ENCODE results near the gene MRPS22.

MRPS22 gene

GRCh38 chr3:139340784-139341183 is 3.0 kb upstream of the MRPS22 start:
- H3K27ac ChIP-seq (ENCODE audit: low read length, poor library complexity, severe bottlenecking) = no peak overlapping the region
- no peaks in the 10 kb centered on the region for H3K79me1 ChIP-seq (replicated peaks; ENCODE audit: low read length, poor library complexity, severe bottlenecking)
- no peak overlapping the region for H3K4ac ChIP-seq (ENCODE audit: low read depth in 1 of 2, low read length in 2 of 2)
- no peak overlapping the region for H3K4me3 ChIP-seq (ENCODE audit: insufficient read depth in 1 of 2, low read depth in 1 of 2, low read length in 2 of 2)
- H3K14ac ChIP-seq (ENCODE audit: low read length in 2 of 2) = no peak overlapping the region
- peaks cover 2% of the 10 kb centered on the region for H3K4me1 ChIP-seq (ENCODE audit: control insufficient read depth, insufficient read depth, low read depth, low read length)
- H4K8ac ChIP-seq (ENCODE audit: low read length) = no peak overlapping the region
- no peaks in the 10 kb centered on the region for H3K36me3 ChIP-seq (ENCODE audit: control insufficient read depth in 1 of 2, insufficient read depth in 2 of 2, low read depth in 1 of 2, low read length in 2 of 2)
- no peak overlapping the region for H2BK12ac ChIP-seq (ENCODE audit: low read length in 2 of 2)
- H3K23ac ChIP-seq (ENCODE audit: low read length in 2 of 2) = no peak overlapping the region
- no peak overlapping the region for H2BK15ac ChIP-seq (ENCODE audit: low read depth, poor library complexity, severe bottlenecking)
- H3K27me3 ChIP-seq (ENCODE audit: control insufficient read depth in 1 of 2, insufficient read depth in 1 of 2, low read length in 2 of 2) = peaks cover 11 to 34% of the 10 kb centered on the region in 2 experiments
- no peak overlapping the region for H3K9ac ChIP-seq (ENCODE audit: low read length)
- H3K9me3 ChIP-seq (ENCODE audit: control insufficient read depth, low read length) = no peaks in the 10 kb centered on the region
- H2BK5ac ChIP-seq (ENCODE audit: low read depth, low read length, poor library complexity, severe bottlenecking) = no peak overlapping the region
- H2AFZ ChIP-seq (ENCODE audit: low read depth, low read length) = no peak overlapping the region
- DNase-seq = no peak
- no peak overlapping the region for H4K91ac ChIP-seq (ENCODE audit: low read length)
- H2BK120ac ChIP-seq (ENCODE audit: low read depth, low read length) = no peak overlapping the region
- H3K4me2 ChIP-seq (ENCODE audit: low read length, poor library complexity, severe bottlenecking) = no peak overlapping the region
- no peak overlapping the region for H3K18ac ChIP-seq (ENCODE audit: low read depth in 1 of 2, low read length in 2 of 2)
- H2AK5ac ChIP-seq (ENCODE audit: low read length, severe bottlenecking) = no peak overlapping the region

- Histone ChIP-seq H3K4ac (ENCODE audit: low read depth in 1 of 2, low read length in 2 of 2) (no peak overlapping the region), H3K14ac (ENCODE audit: low read length in 2 of 2) (no peak overlapping the region), H3K18ac (ENCODE audit: low read depth in 1 of 2, low read length in 2 of 2) (no peak overlapping the region), H3K27me3 (ENCODE audit: control insufficient read depth in 1 of 2, insufficient read depth in 1 of 2, low read length in 2 of 2) (peaks cover 9 to 34% of the 10 kb centered on the region in 2 experiments), H3K23ac (ENCODE audit: low read length in 2 of 2) (no peak overlapping the region), H2BK12ac (ENCODE audit: low read length in 2 of 2) (no peak overlapping the region), H2AFZ (ENCODE audit: low read depth, low read length) (no peak overlapping the region), H2BK120ac (ENCODE audit: low read depth, low read length) (no peak overlapping the region), H3K4me3 (ENCODE audit: insufficient read depth in 1 of 2, low read depth in 1 of 2, low read length in 2 of 2) (no peak overlapping the region), H3K79me1 (replicated peaks; ENCODE audit: low read length, poor library complexity, severe bottlenecking) (peaks cover 1% of the 10 kb centered on the region), H3K4me1 (ENCODE audit: control insufficient read depth, insufficient read depth, low read depth, low read length) (peaks cover 2% of the 10 kb centered on the region), H2BK5ac (ENCODE audit: low read depth, low read length, poor library complexity, severe bottlenecking) (no peak overlapping the region), H3K4me2 (ENCODE audit: low read length, poor library complexity, severe bottlenecking) (no peak overlapping the region), H3K9ac (ENCODE audit: low read length) (no peak overlapping the region), H4K91ac (ENCODE audit: low read length) (no peak overlapping the region), H3K27ac (ENCODE audit: low read length, poor library complexity, severe bottlenecking) (no peak overlapping the region), H3K9me3 (ENCODE audit: control insufficient read depth, low read length) (no peaks in the 10 kb centered on the region), H4K8ac (ENCODE audit: low read length) (no peak overlapping the region), H2AK5ac (ENCODE audit: low read length, severe bottlenecking) (no peak overlapping the region), H2BK15ac (ENCODE audit: low read depth, poor library complexity, severe bottlenecking) (no peak overlapping the region), H3K36me3 (ENCODE audit: control insufficient read depth in 1 of 2, insufficient read depth in 2 of 2, low read depth in 1 of 2, low read length in 2 of 2) (peaks cover 1 to 8% of the 10 kb centered on the region in 2 experiments)
- DNase-seq = no peak
These were observed 1.8 kb upstream of the MRPS22 start for GRCh38 chr3:139342054-139342453.

- no peak overlapping the region for H2BK5ac ChIP-seq (ENCODE audit: low read depth, low read length, poor library complexity, severe bottlenecking)
- H3K79me1 ChIP-seq (replicated peaks; ENCODE audit: low read length, poor library complexity, severe bottlenecking) = peaks cover 14% of the 10 kb centered on the region
- H3K4me3 ChIP-seq (ENCODE audit: insufficient read depth in 1 of 2, low read depth in 1 of 2, low read length in 2 of 2) = no peak overlapping the region
- no peak overlapping the region for H3K27ac ChIP-seq (ENCODE audit: low read length, poor library complexity, severe bottlenecking)
- no peak overlapping the region for H2BK120ac ChIP-seq (ENCODE audit: low read depth, low read length)
- no peak overlapping the region for H3K23ac ChIP-seq (ENCODE audit: low read length in 2 of 2)
- H3K4ac ChIP-seq (ENCODE audit: low read depth in 1 of 2, low read length in 2 of 2) = no peak overlapping the region
- WGBS = 90% methylated on average over 1 of the region's 2 CpGs
- H3K9ac ChIP-seq (ENCODE audit: low read length) = no peak overlapping the region
- H4K8ac ChIP-seq (ENCODE audit: low read length) = no peak overlapping the region
- no peak overlapping the region for H2AK5ac ChIP-seq (ENCODE audit: low read length, severe bottlenecking)
- no peak overlapping the region for H4K91ac ChIP-seq (ENCODE audit: low read length)
- peaks cover 2% of the 10 kb centered on the region for H3K4me1 ChIP-seq (ENCODE audit: control insufficient read depth, insufficient read depth, low read depth, low read length)
- H2AFZ ChIP-seq (ENCODE audit: low read depth, low read length) = no peak overlapping the region
- no peak for DNase-seq
- H2BK12ac ChIP-seq (ENCODE audit: low read length in 2 of 2) = no peak overlapping the region
- H3K9me3 ChIP-seq (ENCODE audit: control insufficient read depth, low read length) = no peaks in the 10 kb centered on the region
- H2BK15ac ChIP-seq (ENCODE audit: low read depth, poor library complexity, severe bottlenecking) = no peak overlapping the region
- H3K4me2 ChIP-seq (ENCODE audit: low read length, poor library complexity, severe bottlenecking) = no peak overlapping the region
- H3K18ac ChIP-seq (ENCODE audit: low read depth in 1 of 2, low read length in 2 of 2) = no peak overlapping the region
- peaks cover 0 to 1% of the 10 kb centered on the region in 2 experiments for H3K27me3 ChIP-seq (ENCODE audit: control insufficient read depth in 1 of 2, insufficient read depth in 1 of 2, low read length in 2 of 2)
- no peak overlapping the region for H3K14ac ChIP-seq (ENCODE audit: low read length in 2 of 2)
- peaks cover 10 to 54% of the 10 kb centered on the region in 2 experiments for H3K36me3 ChIP-seq (ENCODE audit: control insufficient read depth in 1 of 2, insufficient read depth in 2 of 2, low read depth in 1 of 2, low read length in 2 of 2)
These were observed 3.0 kb downstream of the MRPS22 start for GRCh38 chr3:139346771-139347170.

- Histone ChIP-seq H3K9ac (ENCODE audit: low read length) (peak overlapping the region; percentile 52), H4K91ac (ENCODE audit: low read length) (no peak overlapping the region), H4K8ac (ENCODE audit: low read length) (no peak overlapping the region), H3K9me3 (ENCODE audit: control insufficient read depth, low read length) (no peaks in the 10 kb centered on the region), H3K4ac (ENCODE audit: low read depth in 1 of 2, low read length in 2 of 2) (no peak overlapping the region), H3K4me1 (ENCODE audit: control insufficient read depth, insufficient read depth, low read depth, low read length) (no peaks in the 10 kb centered on the region), H3K4me3 (ENCODE audit: insufficient read depth in 1 of 2, low read depth in 1 of 2, low read length in 2 of 2) (no peak overlapping the region), H3K27ac (ENCODE audit: low read length, poor library complexity, severe bottlenecking) (no peak overlapping the region), H3K36me3 (ENCODE audit: control insufficient read depth in 1 of 2, insufficient read depth in 2 of 2, low read depth in 1 of 2, low read length in 2 of 2) (peaks cover 26 to 99% of the 10 kb centered on the region in 2 experiments), H3K14ac (ENCODE audit: low read length in 2 of 2) (no peak overlapping the region), H3K27me3 (ENCODE audit: control insufficient read depth in 1 of 2, insufficient read depth in 1 of 2, low read length in 2 of 2) (no peaks in the 10 kb centered on the region), H2BK5ac (ENCODE audit: low read depth, low read length, poor library complexity, severe bottlenecking) (no peak overlapping the region), H2BK12ac (ENCODE audit: low read length in 2 of 2) (no peak overlapping the region), H3K18ac (ENCODE audit: low read depth in 1 of 2, low read length in 2 of 2) (no peak overlapping the region), H3K79me1 (replicated peaks; ENCODE audit: low read length, poor library complexity, severe bottlenecking) (peaks cover 15% of the 10 kb centered on the region), H2BK15ac (ENCODE audit: low read depth, poor library complexity, severe bottlenecking) (no peak overlapping the region), H2AFZ (ENCODE audit: low read depth, low read length) (no peak overlapping the region), H3K23ac (ENCODE audit: low read length in 2 of 2) (no peak overlapping the region), H2AK5ac (ENCODE audit: low read length, severe bottlenecking) (no peak overlapping the region), H3K4me2 (ENCODE audit: low read length, poor library complexity, severe bottlenecking) (no peak overlapping the region), H2BK120ac (ENCODE audit: low read depth, low read length) (no peak overlapping the region)
- no CpG with 5 or more reads among the region's 3 CpGs for WGBS
- peak; percentile 79 for DNase-seq
These were observed 10.2 kb downstream of the MRPS22 start for GRCh38 chr3:139353920-139354556.

Measured in mesenchymal stem cell (in vitro differentiated cells and primary cell).